Calu3 (cell line): ENCODE measurements around the gene SLCO6A1. TPM values are rescaled to one million over a fixed set of nuclear protein-coding genes. Genes with fewer than 3 reads are reported as not detected.

Experiments
- BruUV-seq: library from RNA; stranded (reverse); fragments of 400-500 nt; replicated peaks from 2 replicates; lab custom pipeline; 2021; lab: Mats Ljungman, UMichigan
- CTCF ChIA-PET: fragments of 300-600 bp; sonication (Branson Sonifier 250); formaldehyde crosslinking; loops from one replicate; lab custom pipeline; 2022; ENCODE audit warnings: antibody characterized with exemption; lab: Charles Lee
- DNase-seq: peaks from one replicate; pipeline ENCODE4 v3.0.0; 2022
- H3K27ac Mint-ChIP-seq: one replicate; pipeline ENCODE4 v1.8.0; 2022; ENCODE audit warnings: mixed read lengths; ENCODE audit not compliant: unreplicated experiment
- H3K27me3 Mint-ChIP-seq: one replicate; pipeline ENCODE4 v1.8.0; 2022; ENCODE audit warnings: mixed read lengths; ENCODE audit not compliant: unreplicated experiment
- H3K36me3 Mint-ChIP-seq: one replicate; pipeline ENCODE4 v1.8.0; 2022; ENCODE audit warnings: mild to moderate bottlenecking, moderate library complexity, mixed read lengths; ENCODE audit not compliant: insufficient read depth, unreplicated experiment
- H3K4me1 Mint-ChIP-seq: one replicate; pipeline ENCODE4 v1.8.0; 2022; ENCODE audit warnings: mild to moderate bottlenecking, low read depth, mixed read lengths; ENCODE audit not compliant: unreplicated experiment
- H3K4me3 Mint-ChIP-seq: one replicate; pipeline ENCODE4 v1.8.0; 2022; ENCODE audit warnings: mild to moderate bottlenecking, low read depth, moderate library complexity, mixed read lengths; ENCODE audit not compliant: unreplicated experiment
- H3K9me3 Mint-ChIP-seq: one replicate; pipeline ENCODE4 v1.8.0; 2022; ENCODE audit warnings: low read depth, mixed read lengths; ENCODE audit not compliant: unreplicated experiment
- CTCF ChIP-seq: fragments of 200-600 bp; IDR thresholded peaks from one replicate; pipeline ENCODE4 v1.8.0; 2022; ENCODE audit warnings: antibody characterized with exemption; ENCODE audit not compliant: unreplicated experiment
- intact Hi-C: fragments of 100-400 bp; cut with micrococcal nuclease; formaldehyde crosslinking; loops from one replicate; pipeline ENCODE4 v1.10.0; 2022; ENCODE audit not compliant: unreplicated experiment
- total RNA-seq: library from RNA; stranded (reverse); gene quantifications from 2 replicates; pipeline ENCODE4 v1.2.3, GENCODE V29; 2022

Gene SLCO6A1
- total RNA-seq, 1 experiment from 2014 or later = not detected

- Mint-ChIP-seq H3K4me3 (no peak overlapping the region), H3K9me3 (no peaks in the 10 kb centered on the region), H3K36me3 (no peaks in the 10 kb centered on the region), H3K27ac (no peak overlapping the region), H3K4me1 (no peaks in the 10 kb centered on the region), H3K27me3 (no peaks in the 10 kb centered on the region)
- no peak for DNase-seq
- CTCF ChIA-PET = no interaction called here
- TF ChIP-seq CTCF = no peak
- no TSS peak for BruUV-seq
- intact Hi-C loops = loop anchor here (10.0 kb wide), 1 partner anchor 603 kb away; no protein-coding TSS in a partner anchor
These were observed 33.3 kb upstream of the SLCO6A1 start for GRCh38 chr5:102532123-102532522.

DNA sequence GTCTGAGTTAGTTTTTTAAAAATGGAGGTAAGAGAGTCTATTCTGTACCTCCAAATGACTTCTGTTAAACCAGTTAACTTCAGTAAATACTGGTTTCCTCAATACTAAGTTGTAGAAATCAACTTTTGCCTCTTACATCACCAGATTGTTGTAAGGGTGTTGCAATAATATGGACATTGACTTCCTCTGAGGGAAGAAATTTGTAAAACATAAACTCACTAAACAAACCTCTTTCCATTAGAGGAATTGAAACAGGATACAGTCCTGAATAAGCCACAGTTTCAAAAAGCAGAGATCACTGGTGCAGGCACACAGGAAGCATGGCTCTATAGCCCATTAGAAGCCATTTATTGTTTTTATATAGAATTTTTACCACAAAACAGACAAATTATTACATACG is 32.7 kb upstream of the SLCO6A1 start:
- DNase-seq = no peak
- Mint-ChIP-seq H3K27ac (no peak overlapping the region), H3K4me3 (no peak overlapping the region), H3K36me3 (no peaks in the 10 kb centered on the region), H3K9me3 (no peaks in the 10 kb centered on the region), H3K27me3 (no peaks in the 10 kb centered on the region), H3K4me1 (no peaks in the 10 kb centered on the region)
- CTCF ChIA-PET = no interaction called here
- BruUV-seq = no TSS peak
- intact Hi-C loops = loop anchor here (10.0 kb wide), 1 partner anchor 603 kb away; no protein-coding TSS in a partner anchor
- no peak for TF ChIP-seq CTCF

GRCh38 chr5:102529447-102529846 is 30.6 kb upstream of the SLCO6A1 start:
- Mint-ChIP-seq H3K4me3 (no peak overlapping the region), H3K27me3 (no peaks in the 10 kb centered on the region), H3K9me3 (no peaks in the 10 kb centered on the region), H3K4me1 (no peaks in the 10 kb centered on the region), H3K27ac (no peak overlapping the region), H3K36me3 (no peaks in the 10 kb centered on the region)
- no peak for TF ChIP-seq CTCF
- BruUV-seq = no TSS peak
- CTCF ChIA-PET = no interaction called here
- intact Hi-C loops = no loop called here
- DNase-seq = no peak

- no peaks in the 10 kb centered on the region for H3K27me3 Mint-ChIP-seq
- no peak overlapping the region for H3K27ac Mint-ChIP-seq
- no peaks in the 10 kb centered on the region for H3K9me3 Mint-ChIP-seq
- intact Hi-C loops = no loop called here
- H3K4me1 Mint-ChIP-seq = no peaks in the 10 kb centered on the region
- no peak for DNase-seq
- no TSS peak for BruUV-seq
- no peak for TF ChIP-seq CTCF
- H3K4me3 Mint-ChIP-seq = no peak overlapping the region
- CTCF ChIA-PET = no interaction called here
- no peaks in the 10 kb centered on the region for H3K36me3 Mint-ChIP-seq
These were observed 30.2 kb upstream of the SLCO6A1 start for GRCh38 chr5:102529031-102529430.
